DOHH2 (cell line): ENCODE results near the gene EMSY.

ENCODE experiments used
- EZH2phosphoT487 ChIP-seq: fragments of 200-600 bp; sonication (generic); IDR thresholded peaks from 2 replicates; pipeline ENCODE4 v1.6.1; 2017; ENCODE audit warnings: borderline replicate concordance, mild to moderate bottlenecking, antibody characterized with exemption, low read length, moderate library complexity, mixed read lengths
- TF ChIP-seq, protein P1 (sequence below): fragments of 200-600 bp; sonication (generic); IDR thresholded peaks from one replicate; pipeline ENCODE4 v1.5.1; 2014; ENCODE audit warnings: antibody characterized with exemption, mild to moderate bottlenecking, low read depth, low read length; ENCODE audit not compliant: poor library complexity, severe bottlenecking

DNA sequence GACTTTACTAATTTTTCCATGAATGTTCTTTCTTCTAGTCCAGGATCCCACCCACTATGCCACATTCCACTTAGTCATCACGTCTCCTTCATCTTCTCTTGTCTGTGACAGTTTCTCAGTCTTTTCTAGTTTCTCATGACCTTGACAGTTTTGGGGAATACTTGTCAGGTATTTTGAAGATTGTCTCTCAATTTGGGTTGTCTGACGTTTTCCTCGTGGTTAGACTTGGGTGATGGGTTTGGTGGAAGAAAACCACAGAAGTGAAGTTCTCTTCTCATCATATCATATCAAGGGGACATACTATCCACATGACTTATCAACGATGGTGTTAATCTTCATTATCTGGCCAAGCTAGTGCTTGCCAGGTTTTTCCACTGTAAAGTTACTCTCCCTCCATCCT is 123.3 kb downstream of the EMSY start:
- no peak for TF ChIP-seq EZH2phosphoT487
- TF ChIP-seq, protein P1, sequence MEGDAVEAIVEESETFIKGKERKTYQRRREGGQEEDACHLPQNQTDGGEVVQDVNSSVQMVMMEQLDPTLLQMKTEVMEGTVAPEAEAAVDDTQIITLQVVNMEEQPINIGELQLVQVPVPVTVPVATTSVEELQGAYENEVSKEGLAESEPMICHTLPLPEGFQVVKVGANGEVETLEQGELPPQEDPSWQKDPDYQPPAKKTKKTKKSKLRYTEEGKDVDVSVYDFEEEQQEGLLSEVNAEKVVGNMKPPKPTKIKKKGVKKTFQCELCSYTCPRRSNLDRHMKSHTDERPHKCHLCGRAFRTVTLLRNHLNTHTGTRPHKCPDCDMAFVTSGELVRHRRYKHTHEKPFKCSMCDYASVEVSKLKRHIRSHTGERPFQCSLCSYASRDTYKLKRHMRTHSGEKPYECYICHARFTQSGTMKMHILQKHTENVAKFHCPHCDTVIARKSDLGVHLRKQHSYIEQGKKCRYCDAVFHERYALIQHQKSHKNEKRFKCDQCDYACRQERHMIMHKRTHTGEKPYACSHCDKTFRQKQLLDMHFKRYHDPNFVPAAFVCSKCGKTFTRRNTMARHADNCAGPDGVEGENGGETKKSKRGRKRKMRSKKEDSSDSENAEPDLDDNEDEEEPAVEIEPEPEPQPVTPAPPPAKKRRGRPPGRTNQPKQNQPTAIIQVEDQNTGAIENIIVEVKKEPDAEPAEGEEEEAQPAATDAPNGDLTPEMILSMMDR = no peak
